ENCODE results near the gene TRIM46. TPM values are rescaled to one million over a fixed set of nuclear protein-coding genes. Genes with fewer than 3 reads are reported as not detected.
A peak's percentile ranks its signal among the peaks of the same experiment; 100 is the strongest.
"Not testable (repeated sequence)": the region's sequence is repeated elsewhere in the genome, so short reads cannot be mapped to it uniquely, and the experiment has no call there.

The TRIM46 gene
- total RNA-seq, 4 donors from 2014 or later, result 0.17 to 1.2 (median 0.62) TPM; not detected in 1

- no peak for DNase-seq (ENCODE audit: low spot score in 2 of 2)
Measured at GRCh38 chr1:155141749-155142148, 31.9 kb upstream of the TRIM46 start.

DNA sequence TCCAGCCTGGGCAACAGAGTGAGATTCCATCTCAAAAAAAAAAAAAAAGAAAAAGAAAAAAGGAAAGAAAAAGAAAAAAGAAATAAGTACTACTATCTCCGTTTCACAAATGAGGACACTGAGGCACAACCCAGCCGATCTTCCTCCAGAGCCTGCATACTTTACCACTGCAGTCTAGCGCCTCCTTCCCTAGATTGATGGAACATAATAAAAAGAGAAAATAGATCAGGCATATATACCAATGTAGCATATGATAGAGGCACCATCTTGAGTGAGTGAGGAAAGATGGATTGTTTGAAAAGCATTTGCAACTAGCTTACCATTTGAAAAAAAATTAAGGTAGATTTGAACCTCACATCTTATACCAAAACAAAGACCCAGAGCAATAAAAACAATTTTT is 28.2 kb upstream of the TRIM46 start:
- intact Hi-C loops (cut with DNase I; ENCODE audit: low total_unique reads), result no loop called here
- no peak for DNase-seq (ENCODE audit: low spot score in 2 of 2)
- TF ChIP-seq POLR2A (IDR thresholded peaks at IDR 0.05), result no peak
- TF ChIP-seq, protein P1, sequence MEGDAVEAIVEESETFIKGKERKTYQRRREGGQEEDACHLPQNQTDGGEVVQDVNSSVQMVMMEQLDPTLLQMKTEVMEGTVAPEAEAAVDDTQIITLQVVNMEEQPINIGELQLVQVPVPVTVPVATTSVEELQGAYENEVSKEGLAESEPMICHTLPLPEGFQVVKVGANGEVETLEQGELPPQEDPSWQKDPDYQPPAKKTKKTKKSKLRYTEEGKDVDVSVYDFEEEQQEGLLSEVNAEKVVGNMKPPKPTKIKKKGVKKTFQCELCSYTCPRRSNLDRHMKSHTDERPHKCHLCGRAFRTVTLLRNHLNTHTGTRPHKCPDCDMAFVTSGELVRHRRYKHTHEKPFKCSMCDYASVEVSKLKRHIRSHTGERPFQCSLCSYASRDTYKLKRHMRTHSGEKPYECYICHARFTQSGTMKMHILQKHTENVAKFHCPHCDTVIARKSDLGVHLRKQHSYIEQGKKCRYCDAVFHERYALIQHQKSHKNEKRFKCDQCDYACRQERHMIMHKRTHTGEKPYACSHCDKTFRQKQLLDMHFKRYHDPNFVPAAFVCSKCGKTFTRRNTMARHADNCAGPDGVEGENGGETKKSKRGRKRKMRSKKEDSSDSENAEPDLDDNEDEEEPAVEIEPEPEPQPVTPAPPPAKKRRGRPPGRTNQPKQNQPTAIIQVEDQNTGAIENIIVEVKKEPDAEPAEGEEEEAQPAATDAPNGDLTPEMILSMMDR (IDR thresholded peaks at IDR 0.05), result no peak
- H3K4me3 ChIP-seq (ENCODE audit: low read depth, poor library complexity, severe bottlenecking), result no peak overlapping the region
- WGBS, 2 donors, result 88 to 97% methylated on average over 3 of the region's 3 CpGs

More at GRCh38 chr1:155141749-155142148, 31.9 kb upstream of the TRIM46 start:
- intact Hi-C loops (cut with DNase I; ENCODE audit: low total_unique reads), result no loop called here
- WGBS, 2 donors, result 83 to 87% methylated on average over 7 of the region's 7 CpGs
- TF ChIP-seq, protein P1 (IDR thresholded peaks at IDR 0.05), result no peak
- TF ChIP-seq POLR2A (IDR thresholded peaks at IDR 0.05), result no peak
- H3K4me3 ChIP-seq (ENCODE audit: low read depth, poor library complexity, severe bottlenecking), result no peak overlapping the region

DNA sequence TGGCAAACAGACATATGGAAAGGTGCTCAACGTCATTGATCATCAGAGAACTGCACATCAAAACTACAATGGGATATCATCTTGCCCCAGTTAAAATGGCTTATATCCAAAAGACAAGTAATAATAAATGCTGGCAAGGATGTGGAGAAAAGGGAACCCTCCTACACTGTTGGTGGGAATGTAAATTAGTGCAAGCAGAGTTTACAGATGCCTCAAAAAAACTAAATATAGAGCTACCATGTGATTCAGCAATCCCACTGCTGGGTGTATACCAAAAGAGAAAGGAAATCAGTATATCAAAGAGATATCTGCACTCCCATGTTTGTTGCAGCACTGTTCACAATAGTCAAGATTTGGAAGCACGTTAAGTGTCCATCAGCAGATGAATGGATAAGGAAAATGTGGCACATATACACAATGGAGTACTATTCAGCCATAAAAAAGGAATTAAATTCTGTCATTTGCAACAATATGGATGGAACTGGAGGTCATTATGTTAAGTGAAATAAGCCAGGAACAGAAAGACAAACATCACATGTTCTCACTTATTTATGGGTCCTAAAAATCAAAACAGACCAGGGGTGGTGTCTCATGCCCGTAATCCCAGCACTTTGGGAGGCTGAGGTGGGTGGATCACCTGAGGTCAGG is 17.5 kb upstream of the TRIM46 start:
- intact Hi-C loops (cut with DNase I; ENCODE audit: low total_unique reads); H3K4me3 ChIP-seq (ENCODE audit: low read depth, poor library complexity, severe bottlenecking); DNase-seq (ENCODE audit: low spot score in 2 of 2): not testable (repeated sequence)
- WGBS, 2 donors, result 64 to 71% methylated on average over 3 of the region's 3 CpGs

DNA sequence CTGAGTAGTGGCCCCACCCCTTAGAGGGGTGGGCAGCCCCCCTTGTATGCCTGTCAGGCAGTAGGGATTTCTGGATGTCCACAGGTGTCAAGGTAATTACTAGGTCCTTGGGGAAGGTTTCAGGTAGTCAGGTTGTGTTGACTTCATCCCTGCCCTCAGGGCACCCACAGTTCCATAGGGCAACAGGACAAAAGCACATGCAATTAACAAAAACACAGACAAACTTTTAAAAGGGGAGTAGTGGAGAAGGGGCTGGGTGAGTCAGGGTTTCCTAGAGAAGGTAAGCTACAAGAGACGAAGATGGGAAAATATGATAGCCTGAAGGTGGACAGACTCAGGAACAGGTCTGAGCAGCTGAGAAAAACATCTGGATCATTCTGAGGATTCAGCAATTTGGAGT is 14.7 kb upstream of the TRIM46 start:
- intact Hi-C loops (cut with DNase I; ENCODE audit: low total_unique reads), result no loop called here
- no peak overlapping the region for H3K4me3 ChIP-seq (ENCODE audit: low read depth, poor library complexity, severe bottlenecking)
- DNase-seq (ENCODE audit: low spot score in 2 of 2), result no peak
- WGBS, 2 donors, result 50 to 57% methylated on average over 1 of the region's 1 CpG
- TF ChIP-seq POLR2A (IDR thresholded peaks at IDR 0.05), result no peak
- TF ChIP-seq, protein P1 (IDR thresholded peaks at IDR 0.05), result no peak

DNA sequence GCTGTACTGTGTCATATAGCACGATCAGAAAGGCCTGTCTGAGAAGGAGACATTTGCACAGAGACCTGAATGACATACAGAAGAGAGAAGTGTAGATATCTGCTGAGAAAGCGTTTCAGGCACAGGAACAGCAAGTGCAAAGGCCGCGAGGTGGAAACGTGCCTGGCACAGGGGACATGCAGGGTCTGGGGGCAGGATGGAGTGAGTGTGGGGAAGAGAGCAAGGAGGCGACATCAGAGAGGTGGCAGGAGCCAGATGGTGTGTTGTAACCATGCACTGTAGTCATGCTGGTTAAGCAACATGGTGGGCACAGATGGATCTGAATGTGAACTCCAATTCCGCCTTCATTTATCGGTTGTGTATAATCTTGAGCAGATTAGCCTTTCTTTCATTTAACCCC is 13.5 kb upstream of the TRIM46 start:
- 80 to 87% methylated on average over 8 of the region's 8 CpGs for WGBS, 2 donors
- intact Hi-C loops (cut with DNase I; ENCODE audit: low total_unique reads), result no loop called here
- no peak for TF ChIP-seq POLR2A (IDR thresholded peaks at IDR 0.05)
- TF ChIP-seq, protein P1 (IDR thresholded peaks at IDR 0.05), result no peak
- no peak overlapping the region for H3K4me3 ChIP-seq (ENCODE audit: low read depth, poor library complexity, severe bottlenecking)
- DNase-seq (ENCODE audit: low spot score in 2 of 2), result no peak

- intact Hi-C loops (cut with DNase I; ENCODE audit: low total_unique reads); H3K4me3 ChIP-seq (ENCODE audit: low read depth, poor library complexity, severe bottlenecking); DNase-seq (ENCODE audit: low spot score in 2 of 2): not testable (repeated sequence)
- WGBS, 2 donors, result 95 to 99% methylated on average over 6 of the region's 6 CpGs
Measured at GRCh38 chr1:155162631-155163030, 11.0 kb upstream of the TRIM46 start.

- DNase-seq (ENCODE audit: low spot score in 2 of 2); H3K4me3 ChIP-seq (ENCODE audit: low read depth, poor library complexity, severe bottlenecking); intact Hi-C loops (cut with DNase I; ENCODE audit: low total_unique reads): not testable (repeated sequence)
- 93 to 98% methylated on average over 4 of the region's 4 CpGs for WGBS, 2 donors
Measured at GRCh38 chr1:155163785-155164184, 9.9 kb upstream of the TRIM46 start.

DNA sequence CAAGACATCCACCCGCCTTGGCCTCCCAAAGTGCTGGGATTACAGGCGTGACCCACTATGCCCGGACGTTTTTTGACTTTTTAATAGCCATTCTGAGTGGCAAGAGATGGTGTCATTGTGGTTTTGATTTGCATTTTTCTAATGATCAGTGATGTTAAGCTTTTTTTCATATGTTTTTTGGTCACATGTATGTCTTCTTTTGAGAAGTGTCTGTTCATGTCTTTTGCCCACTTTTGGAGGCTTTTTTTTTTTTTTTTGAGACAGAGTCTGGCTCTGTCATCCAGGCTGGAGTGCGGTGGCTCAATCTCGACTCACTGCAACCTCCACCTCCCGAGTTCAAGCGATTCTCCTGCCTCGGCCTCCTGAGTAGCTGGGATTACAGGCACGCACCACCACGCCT is 9.0 kb upstream of the TRIM46 start:
- H3K4me3 ChIP-seq (ENCODE audit: low read depth, poor library complexity, severe bottlenecking); intact Hi-C loops (cut with DNase I; ENCODE audit: low total_unique reads): not testable (repeated sequence)
- DNase-seq (ENCODE audit: low spot score in 2 of 2), result peak in 1 of 2 donors; percentile 52
- 90 to 95% methylated on average over 11 of the region's 11 CpGs for WGBS, 2 donors

All from lower leg skin (tissue), 4 donors.